H9 (cell line): Measurements from ENCODE around the gene WDHD1. TPM values are rescaled to one million over a fixed set of nuclear protein-coding genes. Genes with fewer than 3 reads are reported as not detected.

Experiments used
- DNase-seq: peaks from one replicate; pipeline ENCODE4 v3.0.0-alpha.2; 2017
- H2AFZ ChIP-seq: one replicate; pipeline ENCODE4 v1.6.1; 2013; ENCODE audit warnings: mild to moderate bottlenecking, low read length, control low read depth, moderate library complexity
- H2AK5ac ChIP-seq: 2 replicates; pipeline ENCODE4 v1.6.1; 2013; ENCODE audit warnings: low read length, control low read depth, mixed read lengths; ENCODE audit not compliant: insufficient read length
- H2BK120ac ChIP-seq: one replicate; pipeline ENCODE4 v1.6.1; 2013; ENCODE audit warnings: low read depth, mild to moderate bottlenecking, low read length, control low read depth, inconsistent platforms; ENCODE audit not compliant: poor library complexity, severe bottlenecking
- H2BK12ac ChIP-seq: 2 replicates; pipeline ENCODE4 v1.6.1; 2013; ENCODE audit warnings: low read length, control low read depth, mixed read lengths, low read depth; ENCODE audit not compliant: insufficient read length
- H2BK15ac ChIP-seq: 2 replicates; pipeline ENCODE4 v1.6.1; 2013; ENCODE audit warnings: low read depth, low read length, control low read depth
- H2BK20ac ChIP-seq: one replicate; pipeline ENCODE4 v1.6.1; 2013; ENCODE audit warnings: low read depth, mild to moderate bottlenecking, low read length, control low read depth, inconsistent platforms; ENCODE audit not compliant: poor library complexity, severe bottlenecking
- H2BK5ac ChIP-seq: 2 replicates; pipeline ENCODE4 v1.6.1; 2013; ENCODE audit warnings: low read length, control low read depth, mixed read lengths; ENCODE audit not compliant: insufficient read length
- H3K14ac ChIP-seq: 2 replicates; pipeline ENCODE4 v1.6.1; 2013; ENCODE audit warnings: low read length, control low read depth; ENCODE audit not compliant: insufficient read depth
- H3K18ac ChIP-seq: 2 replicates; pipeline ENCODE4 v1.6.1; 2013; ENCODE audit warnings: low read depth, mild to moderate bottlenecking, mixed read lengths, low read length, control low read depth; ENCODE audit not compliant: insufficient read length
- H3K23ac ChIP-seq: 2 replicates; pipeline ENCODE4 v1.6.1; 2013; ENCODE audit warnings: low read length, control low read depth, mixed read lengths, low read depth; ENCODE audit not compliant: insufficient read length
- H3K23me2 ChIP-seq: 2 replicates; pipeline ENCODE4 v1.6.1; 2013; ENCODE audit warnings: low read depth, mild to moderate bottlenecking, mixed read lengths, low read length, control low read depth; ENCODE audit not compliant: insufficient read length, poor library complexity, severe bottlenecking
- H3K27ac ChIP-seq: 2 replicates; pipeline ENCODE4 v1.5.1; 2013; ENCODE audit warnings: low read length, control low read depth, mixed read lengths, low read depth; ENCODE audit not compliant: insufficient read length
- H3K27me3 ChIP-seq: 2 replicates; pipeline ENCODE4 v1.6.1; 2013; ENCODE audit warnings: low read length, control low read depth, inconsistent platforms; ENCODE audit not compliant: insufficient read depth
- H3K4ac ChIP-seq: 2 replicates; pipeline ENCODE4 v1.6.1; 2013; ENCODE audit warnings: low read depth, mild to moderate bottlenecking, control low read depth, inconsistent platforms, low read length, moderate library complexity
- H3K4me1 ChIP-seq: 2 replicates; pipeline ENCODE4 v1.6.1; 2013; ENCODE audit warnings: low read length, control low read depth, inconsistent platforms; ENCODE audit not compliant: insufficient read depth
- H3K4me2 ChIP-seq: 2 replicates; pipeline ENCODE4 v1.6.1; 2013; ENCODE audit warnings: low read length, control low read depth, mixed read lengths; ENCODE audit not compliant: insufficient read length, insufficient read depth
- H3K56ac ChIP-seq: 2 replicates; pipeline ENCODE4 v1.6.1; 2013; ENCODE audit warnings: low read depth, mild to moderate bottlenecking, mixed read lengths, low read length, control low read depth; ENCODE audit not compliant: insufficient read length
- H3K79me1 ChIP-seq: 2 replicates; pipeline ENCODE4 v1.6.1; 2013; ENCODE audit warnings: low read depth, mild to moderate bottlenecking, moderate library complexity, low read length, control low read depth, inconsistent platforms; ENCODE audit not compliant: insufficient read depth, poor library complexity, severe bottlenecking
- H3K79me2 ChIP-seq: 2 replicates; pipeline ENCODE4 v1.6.1; 2013; ENCODE audit warnings: low read length, control low read depth, inconsistent platforms; ENCODE audit not compliant: insufficient read depth
- H3K9ac ChIP-seq: 2 replicates; pipeline ENCODE4 v1.6.1; 2013; ENCODE audit warnings: low read length, control low read depth, mixed read lengths; ENCODE audit not compliant: insufficient read length; ENCODE audit errors: extremely low read depth
- H3K9me3 ChIP-seq: one replicate; pipeline ENCODE4 v1.6.1; 2013; ENCODE audit warnings: low read depth, low read length, inconsistent platforms; ENCODE audit not compliant: control insufficient read depth
- H3T11ph ChIP-seq: one replicate; pipeline ENCODE4 v1.6.1; 2013; ENCODE audit warnings: mild to moderate bottlenecking, low read length, control low read depth, inconsistent platforms
- H4K20me1 ChIP-seq: one replicate; pipeline ENCODE4 v1.6.1; 2013; ENCODE audit not compliant: control insufficient read depth, insufficient read length, insufficient read depth
- H4K5ac ChIP-seq: 2 replicates; pipeline ENCODE4 v1.6.1; 2013; ENCODE audit warnings: low read depth, mild to moderate bottlenecking, mixed read lengths, low read length, control low read depth; ENCODE audit not compliant: insufficient read length
- H4K8ac ChIP-seq: replicated peaks from 2 replicates; pipeline ENCODE4 v1.6.1; 2013; ENCODE audit warnings: low read length, control low read depth, mixed read lengths, low read depth; ENCODE audit not compliant: insufficient read length
- H4K91ac ChIP-seq: 2 replicates; pipeline ENCODE4 v1.6.1; 2013; ENCODE audit warnings: low read depth, mild to moderate bottlenecking, moderate library complexity, mixed read lengths, low read length, control low read depth; ENCODE audit not compliant: insufficient read length
- H3K27ac Mint-ChIP-seq, 3 experiments: 2 replicates in 2 of 3; 3 replicates in 1 of 3; pipeline ENCODE4 v1.8.0; 2020 to 2021; ENCODE audit warnings: mixed read lengths in 3 of 3, mild to moderate bottlenecking in 1 of 3, moderate library complexity in 1 of 3
- H3K27me3 Mint-ChIP-seq: 2 replicates; pipeline ENCODE4 v1.8.0; 2021; ENCODE audit warnings: low read depth, mild to moderate bottlenecking, moderate library complexity, mixed read lengths
- H3K36me3 Mint-ChIP-seq, 3 experiments: 2 replicates in 2 of 3; 3 replicates in 1 of 3; pipeline ENCODE4 v1.8.0; 2020 to 2021; ENCODE audit warnings: low read depth in 3 of 3, mixed read lengths in 3 of 3; ENCODE audit not compliant: insufficient read depth in 1 of 3
- H3K4me1 Mint-ChIP-seq, 2 experiments: 2 replicates each; pipeline ENCODE4 v1.8.0; 2020; ENCODE audit warnings: mixed read lengths in 2 of 2
- H3K4me3 Mint-ChIP-seq, 2 experiments: 2 replicates in 1 of 2; 3 replicates in 1 of 2; pipeline ENCODE4 v1.8.0; 2020 to 2021; ENCODE audit warnings: mild to moderate bottlenecking in 2 of 2, mixed read lengths in 2 of 2, moderate library complexity in 1 of 2
- H3K9me3 Mint-ChIP-seq, 2 experiments: 2 replicates in 1 of 2; 3 replicates in 1 of 2; pipeline ENCODE4 v1.8.0; 2020; ENCODE audit warnings: mild to moderate bottlenecking in 2 of 2, mixed read lengths in 2 of 2, moderate library complexity in 1 of 2
- whole genome bisulfite sequencing: extraction: QIAGEN DNeasy Blood & Tissue Kit; methylation state at CpG from one replicate; pipeline ENCODE4 v1.1.7; 2013; ENCODE audit warnings: missing lambda C conversion rate, low lambda C conversion rate, mixed read lengths; ENCODE audit not compliant: insufficient read length; ENCODE audit errors: extremely low coverage; 5-methylcytosine and 5-hydroxymethylcytosine counted together
- total RNA-seq: library from RNA; stranded (reverse); gene quantifications from 2 replicates; pipeline ENCODE4 v1.2.1, GENCODE V29; 2021
- TF ChIP-seq, protein P1 (sequence below): fragments of 200-600 bp; sonication (generic); conservative IDR thresholded peaks from 3 replicates; pipeline ENCODE4 v1.8.0; 2021; ENCODE audit warnings: antibody characterized with exemption, mild to moderate bottlenecking

Gene WDHD1
- total RNA-seq, 1 experiment from 2014 or later, result 93.7 TPM

DNA sequence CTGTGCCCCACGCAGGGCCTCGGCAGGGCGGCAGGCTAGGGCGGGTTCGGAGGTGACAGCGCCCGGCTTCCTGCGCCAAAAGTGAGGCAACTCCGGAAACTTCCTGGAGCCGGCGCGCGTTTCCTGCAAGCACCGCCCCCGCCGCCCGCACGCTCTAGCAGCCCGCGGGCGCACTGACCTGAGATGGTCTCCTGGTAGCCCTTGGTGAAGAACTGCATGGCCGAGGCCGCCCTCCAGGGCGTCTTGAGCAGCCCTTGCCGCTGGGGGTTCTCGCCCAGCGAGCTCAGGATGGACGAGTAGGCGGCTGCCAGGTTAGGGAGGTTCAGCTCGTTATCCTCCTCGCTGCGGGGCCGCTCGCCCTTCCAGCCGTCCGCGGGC, 124.8 kb downstream of the WDHD1 start:
- H2AK5ac ChIP-seq, result no peak overlapping the region
- Mint-ChIP-seq H3K36me3 (no peaks in the 10 kb centered on the region; a peak in 1 of 7 replicates), H3K9me3 (no peaks in the 10 kb centered on the region), H3K4me1 (peaks cover 7 to 8% of the 10 kb centered on the region in 2 experiments), H3K27ac (no peak overlapping the region), H3K4me3 (peak overlapping the region; percentile 72 to 85), H3K27me3 (peaks cover 46% of the 10 kb centered on the region)
- no peak overlapping the region for H4K91ac ChIP-seq
- no peak overlapping the region for H2BK12ac ChIP-seq
- H3K79me1 ChIP-seq, result no peaks in the 10 kb centered on the region
- H3T11ph ChIP-seq, result no peak overlapping the region
- H2BK20ac ChIP-seq, result no peak overlapping the region
- H3K23me2 ChIP-seq, result peaks cover 9% of the 10 kb centered on the region
- no peak overlapping the region for H4K5ac ChIP-seq
- H3K18ac ChIP-seq, result no peak overlapping the region
- H2BK120ac ChIP-seq, result no peak overlapping the region
- no peak overlapping the region for H2AFZ ChIP-seq
- WGBS, result no CpG with 5 or more reads among the region's 37 CpGs
- H3K27ac ChIP-seq, result no peak overlapping the region
- H3K4me2 ChIP-seq, result peak overlapping the region; percentile 90
- H3K79me2 ChIP-seq, result no peaks in the 10 kb centered on the region
- DNase-seq, result peak; percentile 74
- TF ChIP-seq, protein P1, sequence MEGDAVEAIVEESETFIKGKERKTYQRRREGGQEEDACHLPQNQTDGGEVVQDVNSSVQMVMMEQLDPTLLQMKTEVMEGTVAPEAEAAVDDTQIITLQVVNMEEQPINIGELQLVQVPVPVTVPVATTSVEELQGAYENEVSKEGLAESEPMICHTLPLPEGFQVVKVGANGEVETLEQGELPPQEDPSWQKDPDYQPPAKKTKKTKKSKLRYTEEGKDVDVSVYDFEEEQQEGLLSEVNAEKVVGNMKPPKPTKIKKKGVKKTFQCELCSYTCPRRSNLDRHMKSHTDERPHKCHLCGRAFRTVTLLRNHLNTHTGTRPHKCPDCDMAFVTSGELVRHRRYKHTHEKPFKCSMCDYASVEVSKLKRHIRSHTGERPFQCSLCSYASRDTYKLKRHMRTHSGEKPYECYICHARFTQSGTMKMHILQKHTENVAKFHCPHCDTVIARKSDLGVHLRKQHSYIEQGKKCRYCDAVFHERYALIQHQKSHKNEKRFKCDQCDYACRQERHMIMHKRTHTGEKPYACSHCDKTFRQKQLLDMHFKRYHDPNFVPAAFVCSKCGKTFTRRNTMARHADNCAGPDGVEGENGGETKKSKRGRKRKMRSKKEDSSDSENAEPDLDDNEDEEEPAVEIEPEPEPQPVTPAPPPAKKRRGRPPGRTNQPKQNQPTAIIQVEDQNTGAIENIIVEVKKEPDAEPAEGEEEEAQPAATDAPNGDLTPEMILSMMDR, result no peak
- no peak overlapping the region for H3K23ac ChIP-seq
- H3K9me3 ChIP-seq, result no peaks in the 10 kb centered on the region
- no peak overlapping the region for H2BK15ac ChIP-seq
- no peak overlapping the region for H3K56ac ChIP-seq
- no peaks in the 10 kb centered on the region for H3K4me1 ChIP-seq
- H3K4ac ChIP-seq, result no peak overlapping the region
- H4K8ac ChIP-seq, result no peak overlapping the region
- peaks cover 13% of the 10 kb centered on the region; the same call in 1 of the 2 replicates for H3K27me3 ChIP-seq
- H2BK5ac ChIP-seq, result no peak overlapping the region
- H4K20me1 ChIP-seq, result no peaks in the 10 kb centered on the region
- no peak overlapping the region; the same call in 1 of the 2 replicates for H3K14ac ChIP-seq
- peak overlapping the region; percentile 46 for H3K9ac ChIP-seq
